ENCODE results near the gene SERINC5. TPM values are rescaled to one million over a fixed set of nuclear protein-coding genes. Genes with fewer than 3 reads are reported as not detected.

Gene SERINC5
- total RNA-seq, 1 donor from 2014 or later: 12.9 TPM

GRCh38 chr5:80172067-80172695, 83.7 kb downstream of the SERINC5 start:
- no peak overlapping the region for H3K4me3 ChIP-seq (ENCODE audit: low read depth, low read length)
- DNase-seq (ENCODE audit: low read depth): no peak
- no peaks in the 10 kb centered on the region for H3K27me3 ChIP-seq (ENCODE audit: control insufficient read depth, insufficient read depth, low read length)
- no peak for TF ChIP-seq CTCF (IDR thresholded peaks at IDR 0.05; ENCODE audit: insufficient read depth, low read length, poor library complexity, severe bottlenecking)
- peaks cover 3% of the 10 kb centered on the region for H3K36me3 ChIP-seq (ENCODE audit: control insufficient read depth, insufficient read depth, low read length)

GRCh38 chr5:80170117-80170535, 85.7 kb downstream of the SERINC5 start:
- H3K27me3 ChIP-seq (ENCODE audit: control insufficient read depth, insufficient read depth, low read length): no peaks in the 10 kb centered on the region
- no peak overlapping the region for H3K4me3 ChIP-seq (ENCODE audit: low read depth, low read length)
- no peak for TF ChIP-seq CTCF (IDR thresholded peaks at IDR 0.05; ENCODE audit: insufficient read depth, low read length, poor library complexity, severe bottlenecking)
- DNase-seq (ENCODE audit: low read depth): no peak
- peaks cover 3% of the 10 kb centered on the region for H3K36me3 ChIP-seq (ENCODE audit: control insufficient read depth, insufficient read depth, low read length)

DNA sequence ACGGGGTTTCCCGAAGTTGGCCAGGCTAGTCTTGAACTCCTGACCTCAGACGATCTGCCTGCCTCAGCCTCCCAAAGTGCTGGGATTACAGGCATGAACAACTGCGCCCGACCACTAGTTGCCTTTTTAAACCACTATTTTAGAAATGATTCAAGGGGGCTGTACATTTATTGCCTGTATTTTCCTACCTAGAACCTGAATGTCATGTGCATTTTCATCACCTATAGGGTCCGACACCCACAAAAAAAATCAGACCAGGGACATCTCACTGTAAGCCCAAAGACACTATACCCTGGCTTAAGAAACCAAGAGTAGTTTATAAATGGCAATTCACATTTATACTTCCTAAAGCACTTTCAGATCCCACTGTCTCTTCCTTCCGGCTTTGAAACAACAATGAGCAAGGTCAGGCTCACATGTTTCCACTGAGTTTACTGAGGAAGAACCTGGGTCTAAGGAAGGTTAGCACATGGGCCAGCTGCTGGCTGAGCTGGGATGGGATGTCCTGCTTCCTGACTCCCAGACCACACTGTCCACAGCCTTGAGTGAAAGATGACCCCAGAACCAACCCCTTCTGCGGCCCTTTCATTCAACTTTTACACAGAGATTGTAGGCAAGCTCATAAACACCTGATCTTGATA, 87.3 kb downstream of the SERINC5 start:
- Histone ChIP-seq H3K4me3 (ENCODE audit: low read depth, low read length) (no peak overlapping the region), H3K27me3 (ENCODE audit: control insufficient read depth, insufficient read depth, low read length) (no peaks in the 10 kb centered on the region), H3K36me3 (ENCODE audit: control insufficient read depth, insufficient read depth, low read length) (no peaks in the 10 kb centered on the region)
- DNase-seq (ENCODE audit: low read depth): no peak
- no peak for TF ChIP-seq CTCF (IDR thresholded peaks at IDR 0.05; ENCODE audit: insufficient read depth, low read length, poor library complexity, severe bottlenecking)

DNA sequence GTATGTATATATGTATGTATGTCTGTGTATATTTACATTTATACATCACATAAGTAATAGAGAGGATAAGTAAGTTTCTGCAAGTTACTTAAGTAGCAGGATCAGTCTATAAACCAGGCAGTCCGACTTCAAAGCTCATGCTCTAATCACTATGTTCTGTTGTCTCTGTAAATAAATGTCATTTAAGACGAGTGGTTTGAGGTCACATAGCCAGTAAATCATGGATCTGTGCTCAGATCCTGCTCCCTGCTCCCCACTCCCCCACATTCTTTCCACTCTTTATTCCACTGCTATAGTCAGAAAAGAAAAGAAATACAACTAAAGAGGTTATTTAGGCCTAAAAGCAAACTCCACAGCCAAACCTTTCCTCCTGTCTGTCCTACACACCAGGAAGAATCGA, 90.4 kb downstream of the SERINC5 start:
- Histone ChIP-seq H3K4me3 (ENCODE audit: low read depth, low read length) (no peak overlapping the region), H3K27me3 (ENCODE audit: control insufficient read depth, insufficient read depth, low read length) (no peaks in the 10 kb centered on the region), H3K36me3 (ENCODE audit: control insufficient read depth, insufficient read depth, low read length) (no peaks in the 10 kb centered on the region)
- no peak for TF ChIP-seq CTCF (IDR thresholded peaks at IDR 0.05; ENCODE audit: insufficient read depth, low read length, poor library complexity, severe bottlenecking)
- DNase-seq (ENCODE audit: low read depth): no peak

DNA sequence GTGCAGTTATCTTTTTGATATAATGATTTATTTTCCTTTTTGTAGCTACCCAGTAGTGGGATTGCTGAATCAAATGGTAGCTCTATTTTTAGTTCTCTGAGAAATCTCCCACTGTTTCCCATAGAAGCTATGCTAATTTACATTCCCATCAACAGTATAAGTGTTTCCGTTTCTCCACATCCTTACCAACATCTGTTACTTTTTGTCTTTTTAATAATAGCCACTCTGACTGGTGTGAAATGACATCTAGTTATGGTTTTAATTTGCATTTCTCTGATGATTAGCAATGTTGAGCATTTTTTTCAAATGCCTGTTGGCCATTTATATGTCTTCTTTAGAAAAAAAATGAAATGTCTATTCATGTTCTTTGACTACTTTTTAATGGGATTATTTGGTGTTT, 94.7 kb downstream of the SERINC5 start:
- no peaks in the 10 kb centered on the region for H3K36me3 ChIP-seq (ENCODE audit: control insufficient read depth, insufficient read depth, low read length)
- H3K4me3 ChIP-seq (ENCODE audit: low read depth, low read length): no peak overlapping the region
- TF ChIP-seq CTCF (IDR thresholded peaks at IDR 0.05; ENCODE audit: insufficient read depth, low read length, poor library complexity, severe bottlenecking): no peak
- no peak for DNase-seq (ENCODE audit: low read depth)
- no peaks in the 10 kb centered on the region for H3K27me3 ChIP-seq (ENCODE audit: control insufficient read depth, insufficient read depth, low read length)

DNA sequence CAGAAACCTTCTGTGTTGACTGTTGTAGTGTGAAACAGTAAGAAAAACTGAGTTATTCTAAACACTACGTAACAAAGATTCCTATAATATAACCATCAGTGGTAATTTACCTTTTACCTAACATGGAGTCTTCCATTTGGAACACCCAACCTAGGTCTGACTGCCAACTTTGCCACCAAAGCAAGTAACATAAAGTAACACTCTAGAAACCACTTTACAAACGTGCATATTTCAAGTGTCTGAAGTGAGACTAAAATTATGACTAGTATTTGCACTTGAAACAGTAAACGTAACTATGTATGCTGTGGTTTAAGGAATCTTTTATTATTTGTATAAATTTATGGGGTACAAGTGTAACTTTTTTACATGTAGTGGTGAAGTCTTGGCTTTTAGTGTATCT, 95.6 kb downstream of the SERINC5 start:
- TF ChIP-seq CTCF (IDR thresholded peaks at IDR 0.05; ENCODE audit: insufficient read depth, low read length, poor library complexity, severe bottlenecking): no peak
- Histone ChIP-seq H3K36me3 (ENCODE audit: control insufficient read depth, insufficient read depth, low read length) (no peaks in the 10 kb centered on the region), H3K4me3 (ENCODE audit: low read depth, low read length) (no peak overlapping the region), H3K27me3 (ENCODE audit: control insufficient read depth, insufficient read depth, low read length) (no peaks in the 10 kb centered on the region)
- no peak for DNase-seq (ENCODE audit: low read depth)

Measured in kidney epithelial cell (primary cell).